IMR-90 (cell line): ENCODE results near the gene GLS. TPM values are rescaled to one million over a fixed set of nuclear protein-coding genes. Genes with fewer than 3 reads are reported as not detected.

Experiments used
- ATAC-seq: fragments of 200-7000 bp; cut with Tn5 transposase; 2 replicates; pipeline ENCODE4 v1.9.1; 2020; ENCODE audit warnings: low read depth, mild to moderate bottlenecking, moderate library complexity
- BruUV-seq: library from RNA; stranded (reverse); fragments of 400-500 nt; replicated peaks from 2 replicates; lab custom pipeline; 2021; lab: Mats Ljungman, UMichigan
- CTCF ChIA-PET: fragments of 300-600 bp; formaldehyde crosslinking; extraction: SDS; loops from one replicate; lab custom pipeline; 2021; ENCODE audit warnings: antibody characterized with exemption; lab: Yijun Ruan, JAX
- POLR2A ChIA-PET: fragments of 300-600 bp; sonication (Branson Sonifier 250); formaldehyde crosslinking; loops from one replicate; lab custom pipeline; 2022; ENCODE audit warnings: antibody characterized with exemption; ENCODE audit not compliant: unreplicated experiment; lab: Charles Lee
- DNase-seq: peaks from one replicate; pipeline ENCODE4 v3.0.0; 2013
- H2AFZ ChIP-seq: replicated peaks from 2 replicates; pipeline ENCODE3; 2013; ENCODE audit warnings: low read length, mild to moderate bottlenecking; ENCODE audit not compliant: poor library complexity
- H2AK5ac ChIP-seq: 2 replicates; pipeline ENCODE4 v1.6.1; 2013; ENCODE audit warnings: low read depth, low read length, inconsistent platforms
- H2AK9ac ChIP-seq: replicated peaks from 2 replicates; pipeline ENCODE3; 2013; ENCODE audit warnings: mild to moderate bottlenecking, low read depth, low read length, moderate library complexity; ENCODE audit not compliant: poor library complexity
- H2BK120ac ChIP-seq: 2 replicates; pipeline ENCODE4 v1.6.1; 2013; ENCODE audit warnings: low read depth, low read length, inconsistent platforms
- H2BK15ac ChIP-seq: 3 replicates; pipeline ENCODE4 v1.6.1; 2013; ENCODE audit warnings: low read depth, low read length, inconsistent platforms
- H2BK20ac ChIP-seq: 2 replicates; pipeline ENCODE4 v1.6.1; 2013; ENCODE audit warnings: low read depth, mild to moderate bottlenecking, inconsistent platforms, low read length, moderate library complexity
- H2BK5ac ChIP-seq: 2 replicates; pipeline ENCODE4 v1.6.1; 2013; ENCODE audit warnings: mild to moderate bottlenecking, low read depth, low read length, inconsistent platforms; ENCODE audit not compliant: poor library complexity, severe bottlenecking
- H3K14ac ChIP-seq: replicated peaks from 2 replicates; pipeline ENCODE4 v1.6.1; 2013; ENCODE audit warnings: low read depth, low read length, inconsistent platforms
- H3K18ac ChIP-seq: 2 replicates; pipeline ENCODE4 v1.6.1; 2013; ENCODE audit warnings: low read depth, low read length, control low read depth
- H3K23ac ChIP-seq: 2 replicates; pipeline ENCODE4 v1.6.1; 2013; ENCODE audit warnings: low read depth, low read length, inconsistent platforms
- H3K27ac ChIP-seq: 2 replicates; pipeline ENCODE4 v1.5.1; 2013; ENCODE audit warnings: mild to moderate bottlenecking, control low read depth, low read length; ENCODE audit not compliant: insufficient read depth
- H3K27me3 ChIP-seq: 2 replicates; pipeline ENCODE4 v1.6.1; 2013; ENCODE audit warnings: low read length; ENCODE audit not compliant: control insufficient read depth, insufficient read depth
- H3K36me3 ChIP-seq: 2 replicates; pipeline ENCODE4 v1.6.1; 2013; ENCODE audit warnings: low read length, mixed read lengths; ENCODE audit not compliant: control insufficient read depth, insufficient read depth
- H3K4ac ChIP-seq: 2 replicates; pipeline ENCODE4 v1.6.1; 2013; ENCODE audit warnings: low read depth, low read length, inconsistent platforms
- H3K4me1 ChIP-seq: 2 replicates; pipeline ENCODE4 v1.6.1; 2013; ENCODE audit warnings: low read length, mixed read lengths; ENCODE audit not compliant: control insufficient read depth, insufficient read depth
- H3K4me2 ChIP-seq: 2 replicates; pipeline ENCODE4 v1.6.1; 2013; ENCODE audit warnings: low read depth, mild to moderate bottlenecking, control low read depth, low read length, moderate library complexity
- H3K4me3 ChIP-seq: 2 replicates; pipeline ENCODE4 v1.5.1; 2013; ENCODE audit warnings: low read depth, mild to moderate bottlenecking, control low read depth, low read length, moderate library complexity; ENCODE audit not compliant: insufficient read depth
- H3K56ac ChIP-seq: 2 replicates; pipeline ENCODE4 v1.6.1; 2013; ENCODE audit warnings: low read length, inconsistent platforms; ENCODE audit not compliant: insufficient read depth; ENCODE audit errors: extremely low read depth
- H3K79me1 ChIP-seq, 2 experiments: 2 replicates each; pipeline ENCODE4 v1.6.1; 2013; ENCODE audit warnings: low read length in 2 of 2, inconsistent platforms in 1 of 2, low read depth in 1 of 2
- H3K9ac ChIP-seq: 2 replicates; pipeline ENCODE4 v1.6.1; 2013; ENCODE audit warnings: low read depth, low read length, control low read depth
- H3K9me1 ChIP-seq: 2 replicates; pipeline ENCODE4 v1.6.1; 2013; ENCODE audit warnings: low read length, inconsistent platforms; ENCODE audit not compliant: insufficient read depth
- H3K9me3 ChIP-seq: 2 replicates; pipeline ENCODE4 v1.6.1; 2013; ENCODE audit warnings: low read length; ENCODE audit not compliant: control insufficient read depth, insufficient read depth
- H4K20me1 ChIP-seq: 2 replicates; pipeline ENCODE4 v1.6.1; 2013; ENCODE audit warnings: low read length, inconsistent platforms; ENCODE audit not compliant: insufficient read depth
- H4K5ac ChIP-seq: 2 replicates; pipeline ENCODE4 v1.6.1; 2013; ENCODE audit warnings: mild to moderate bottlenecking, low read depth, low read length, control low read depth
- H4K8ac ChIP-seq, 2 experiments: 2 replicates each; pipeline ENCODE4 v1.6.1; 2013; ENCODE audit warnings: low read depth in 2 of 2, low read length in 2 of 2, control low read depth in 1 of 2, inconsistent platforms in 1 of 2
- H4K91ac ChIP-seq: 2 replicates; pipeline ENCODE4 v1.6.1; 2013; ENCODE audit warnings: low read depth, low read length, inconsistent platforms; ENCODE audit not compliant: insufficient read depth
- MAFK ChIP-seq: IDR thresholded peaks from 2 replicates; pipeline ENCODE4 v1.6.1; 2012; ENCODE audit warnings: low read depth, low read length, improper control_type of control experiment
- MAZ ChIP-seq: IDR thresholded peaks from 2 replicates; pipeline ENCODE4 v1.6.1; 2012; ENCODE audit warnings: low read depth, mild to moderate bottlenecking, low read length, improper control_type of control experiment, moderate library complexity, borderline replicate concordance
- WGBS, 2 experiments: methylation state at CpG; one replicate each; pipeline versions ENCODE4 v1.1.5 to v1.1.7; 2013; ENCODE audit warnings: missing lambda C conversion rate in 2 of 2; ENCODE audit not compliant: insufficient read length in 1 of 2; ENCODE audit errors: extremely low coverage in 2 of 2; 5-methylcytosine and 5-hydroxymethylcytosine counted together
- dilution Hi-C: fragments of 300-500 bp; cut with HindIII; formaldehyde crosslinking; loops from one replicate; pipeline ENCODE4 v1.14.3; 2018; ENCODE audit warnings: low sequenced_read_pairs; ENCODE audit not compliant: unreplicated experiment
- in situ Hi-C: fragments of 300-500 bp; cut with MboI; formaldehyde crosslinking; loops from 3 replicates; pipeline ENCODE4 v1.14.3; 2019; ENCODE audit warnings: low sequenced_read_pairs, inconsistent platforms, mixed read lengths
- intact Hi-C: fragments of 100-400 bp; cut with micrococcal nuclease; formaldehyde crosslinking; loops from 2 replicates; pipeline ENCODE4 v1.10.0; 2022
- polyA plus RNA-seq, 3 experiments: library from polyadenylated mRNA; depleted of rRNA; stranded (reverse); fragments of >200 nt; gene quantifications; 2 replicates each; pipeline ENCODE4 v1.2.3, GENCODE V29; 2012; ENCODE audit warnings: low replicate concordance in 1 of 3
- total RNA-seq: library from RNA; depleted of rRNA; stranded (reverse); fragments of >200 nt; gene quantifications from 2 replicates; pipeline ENCODE4 v1.2.3, GENCODE V29; 2012

The GLS gene
- total and polyA plus RNA-seq, 2 of the 4 experiments (the other 2 are of a cell fraction): 87.5 to 130 TPM

- H2BK5ac ChIP-seq: peak overlapping the region; percentile 41
- no peak overlapping the region for H2AK5ac ChIP-seq
- no peak overlapping the region for H2AFZ ChIP-seq
- dilution Hi-C loops: no loop called here
- H3K27ac ChIP-seq: no peak overlapping the region
- H3K18ac ChIP-seq: no peak overlapping the region
- H3K4me1 ChIP-seq: peaks cover 4% of the 10 kb centered on the region; the same call in 1 of the 2 replicates
- H2AK9ac ChIP-seq: no peak overlapping the region
- in situ Hi-C loops: no loop called here
- H2BK15ac ChIP-seq: no peak overlapping the region
- H3K79me1 ChIP-seq: peaks cover 0 to 8% of the 10 kb centered on the region in 2 experiments; a peak in 2 of 4 replicates
- no TSS peak for BruUV-seq
- CTCF ChIA-PET: interaction anchor here (0.6 to 1.1 kb wide), 4 partner anchors 33 to 200 kb away, joined by 3 to 4 read pairs (median 3); no protein-coding TSS in a partner anchor
- no peaks in the 10 kb centered on the region for H4K20me1 ChIP-seq
- H3K4me2 ChIP-seq: no peak overlapping the region
- H3K9ac ChIP-seq: no peak overlapping the region
- WGBS, 2 experiments: no CpG with 5 or more reads among the region's 3 CpGs
- no peak overlapping the region for H4K5ac ChIP-seq
- H3K27me3 ChIP-seq: no peaks in the 10 kb centered on the region
- no peak overlapping the region for H2BK20ac ChIP-seq
- no peak overlapping the region for H3K4ac ChIP-seq
- no peak overlapping the region for H3K56ac ChIP-seq
- DNase-seq (peak; percentile 85), ATAC-seq (peak; percentile 28)
- POLR2A ChIA-PET: interaction anchor here (0.7 kb wide), 1 partner anchor 841 kb away, joined by 3 read pairs; no protein-coding TSS in a partner anchor
- H3K9me3 ChIP-seq: no peaks in the 10 kb centered on the region
- H2BK120ac ChIP-seq: no peak overlapping the region
- peaks cover 5% of the 10 kb centered on the region for H3K9me1 ChIP-seq
- no peak for TF ChIP-seq MAZ
- peak; percentile 55; the same call in 1 of the 2 replicates for TF ChIP-seq MAFK
- H3K14ac ChIP-seq: no peak overlapping the region
- no peak overlapping the region for H3K4me3 ChIP-seq
- H4K91ac ChIP-seq: no peak overlapping the region
- intact Hi-C loops: no loop called here
- H4K8ac ChIP-seq: no peak overlapping the region
- H3K23ac ChIP-seq: no peak overlapping the region
- no peaks in the 10 kb centered on the region for H3K36me3 ChIP-seq
Observed at GRCh38 chr2:190847504-190848081, 33.0 kb upstream of the GLS start.
